AG04449 (cell line): ENCODE measurements around the gene TANC1.

Experiments used
- CTCF ChIA-PET: fragments of 350-600 bp; formaldehyde crosslinking; extraction: SDS; loops from one replicate; lab custom pipeline; 2021; ENCODE audit warnings: antibody characterized with exemption; lab: Yijun Ruan, JAX
- POLR2A ChIA-PET: fragments of 400-600, 350-600 bp; formaldehyde crosslinking; extraction: SDS; loops from one replicate; lab custom pipeline; 2020; ENCODE audit warnings: antibody characterized with exemption, inconsistent platforms; lab: Yijun Ruan, JAX
- DNase-seq: peaks from one replicate; pipeline ENCODE4 v3.0.0-alpha.2; 2010; ENCODE audit warnings: low read depth, low spot score
- H3K4me3 ChIP-seq: 2 replicates; pipeline ENCODE4 v1.5.1; 2011; ENCODE audit warnings: low read depth, mild to moderate bottlenecking, control low read depth, low read length
- CTCF ChIP-seq: IDR thresholded peaks from one replicate; pipeline ENCODE4 v1.5.1; 2011; ENCODE audit warnings: mild to moderate bottlenecking, moderate library complexity, low read length, control low read depth, inconsistent platforms; ENCODE audit not compliant: insufficient read depth; ENCODE audit errors: missing control alignments

Gene TANC1

DNA sequence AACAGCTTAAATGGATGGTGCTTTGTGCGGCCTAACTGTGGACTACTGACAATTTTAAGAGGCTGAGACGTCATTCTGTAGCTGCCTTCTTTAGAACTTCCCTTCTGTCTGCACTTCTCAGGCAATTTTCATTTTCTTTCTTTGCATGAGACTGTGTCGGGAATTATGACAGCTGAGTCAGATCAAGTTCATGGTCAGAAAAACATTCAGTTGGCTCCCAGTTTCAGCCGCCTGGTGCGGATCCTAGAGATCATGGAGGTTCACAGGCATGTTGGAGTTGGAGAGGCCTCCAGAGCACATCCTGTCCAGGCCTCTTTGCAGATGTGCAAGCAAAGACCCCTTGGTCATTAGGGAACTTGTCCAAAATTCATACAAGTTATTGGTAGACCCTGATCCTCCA lies 135.0 kb downstream of the TANC1 start:
- ChIA-PET POLR2A (no interaction called here), CTCF (interaction anchor here (1.1 to 1.5 kb wide), 2 partner anchors 10 to 16 kb away, joined by 3 to 7 read pairs; no protein-coding TSS in a partner anchor)
- H3K4me3 ChIP-seq = no peak overlapping the region
- no peak for DNase-seq
- no peak for TF ChIP-seq CTCF

DNA sequence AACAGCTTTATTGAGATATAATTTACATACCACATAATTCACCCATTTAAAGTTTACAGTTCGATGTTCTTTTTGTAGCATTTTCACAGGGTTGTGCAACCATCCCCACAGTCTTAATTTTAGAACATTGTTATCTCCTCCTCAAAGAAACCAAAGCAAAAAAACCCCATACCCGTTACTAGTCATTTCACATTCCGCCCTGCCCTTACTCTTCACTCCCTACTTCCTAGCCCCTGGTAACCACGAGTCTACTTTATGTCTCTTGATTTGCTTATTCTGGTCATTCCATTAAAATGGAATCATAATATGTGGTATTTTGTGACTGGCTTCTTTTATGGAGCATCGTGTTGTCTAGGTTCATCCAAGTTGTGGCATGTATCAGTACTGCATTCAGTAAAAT lies 137.7 kb downstream of the TANC1 start:
- ChIA-PET CTCF (interaction anchor here (1.0 to 1.5 kb wide), 3 partner anchors 13 to 206 kb away, joined by 3 to 7 read pairs (median 4); no protein-coding TSS in a partner anchor), POLR2A (no interaction called here)
- no peak overlapping the region for H3K4me3 ChIP-seq
- TF ChIP-seq CTCF = no peak
- no peak for DNase-seq

DNA sequence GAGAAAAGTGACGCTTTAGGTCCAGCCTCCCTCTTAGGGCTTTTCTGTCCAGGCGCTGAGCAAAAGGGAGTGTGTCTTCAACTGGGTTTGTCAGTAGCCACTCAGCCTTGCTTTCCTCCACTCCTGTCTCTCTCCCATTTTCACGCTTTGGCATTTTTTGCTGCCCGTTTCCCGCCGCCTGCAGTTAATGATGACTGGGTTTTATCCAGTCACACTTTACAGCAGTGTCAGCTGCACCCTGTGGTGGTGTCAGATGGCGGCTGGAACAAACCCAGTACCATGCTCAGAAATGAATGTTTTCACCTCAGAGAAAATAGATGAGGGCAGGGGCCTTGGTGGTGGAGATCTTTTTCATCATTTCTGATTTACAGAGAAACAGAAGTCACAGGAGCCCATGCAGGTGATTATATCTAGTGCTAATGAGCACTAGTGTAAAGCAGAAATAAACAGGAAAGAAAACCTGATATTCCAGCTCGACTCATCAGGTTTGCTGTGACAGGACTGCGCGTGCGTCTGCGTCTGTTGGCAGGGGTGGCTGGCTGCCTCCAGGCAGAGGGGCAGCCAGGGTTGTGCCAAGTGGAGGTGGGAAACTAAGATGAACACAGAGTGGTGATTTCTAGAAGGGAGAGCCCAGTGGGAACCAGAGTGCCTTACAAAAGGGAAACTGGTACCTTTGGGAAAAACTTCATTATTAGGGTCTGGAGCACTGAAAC lies 139.9 kb downstream of the TANC1 start:
- CTCF ChIA-PET = interaction anchor here (1.0 to 1.8 kb wide), 2 partner anchors 9 to 11 kb away, joined by 4 to 19 read pairs; no protein-coding TSS in a partner anchor
- TF ChIP-seq CTCF = no peak
- DNase-seq = no peak
- no peak overlapping the region for H3K4me3 ChIP-seq
- POLR2A ChIA-PET = no interaction called here

GRCh38 chr2:159109517-159109916 lies 141.1 kb downstream of the TANC1 start:
- ChIA-PET CTCF (interaction anchor here (1.8 kb wide), 1 partner anchor 10 kb away, joined by 19 read pairs; no protein-coding TSS in a partner anchor), POLR2A (no interaction called here)
- no peak for TF ChIP-seq CTCF
- no peak for DNase-seq
- H3K4me3 ChIP-seq = no peak overlapping the region

GRCh38 chr2:159110784-159111183 lies 142.3 kb downstream of the TANC1 start:
- POLR2A ChIA-PET = no interaction called here
- no peak for TF ChIP-seq CTCF
- no peak overlapping the region for H3K4me3 ChIP-seq
- DNase-seq = no peak
- CTCF ChIA-PET = interaction anchor here (0.5 to 1.5 kb wide), 5 partner anchors 9 to 210 kb away, joined by 3 to 7 read pairs (median 4); no protein-coding TSS in a partner anchor

DNA sequence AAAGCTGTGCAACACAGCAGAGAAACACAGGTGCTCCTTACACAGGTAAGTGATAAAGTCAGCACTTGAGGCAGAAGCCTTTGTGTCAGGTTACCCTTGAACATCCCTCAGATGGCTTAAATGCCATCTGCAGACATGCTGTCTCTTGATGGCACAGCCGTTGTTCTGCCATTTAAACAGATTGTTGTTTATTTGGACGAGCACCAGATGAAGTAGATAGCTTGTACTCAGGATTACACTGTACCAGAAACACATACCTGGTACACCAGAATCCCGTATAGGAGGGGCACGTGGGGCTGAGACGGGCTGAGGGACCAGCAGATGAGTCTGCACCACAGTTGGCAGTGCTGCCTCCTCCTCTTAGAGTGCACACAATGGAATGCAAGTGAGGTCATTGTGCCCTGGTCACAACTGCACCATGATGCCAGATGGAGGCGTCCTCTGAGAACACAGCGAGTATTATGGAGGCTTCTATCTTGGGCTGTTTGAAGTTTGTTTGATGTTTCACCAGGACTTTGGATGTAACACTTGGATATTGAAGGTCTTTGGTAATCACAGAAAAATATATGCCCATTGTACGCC lies 143.0 kb downstream of the TANC1 start:
- no peak overlapping the region for H3K4me3 ChIP-seq
- TF ChIP-seq CTCF = no peak
- DNase-seq = no peak
- ChIA-PET POLR2A (no interaction called here), CTCF (interaction anchor here (0.5 to 1.5 kb wide), 5 partner anchors 8 to 211 kb away, joined by 3 to 7 read pairs (median 4); no protein-coding TSS in a partner anchor)
